NB4 (cell line): ENCODE results near the gene RETREG3.
A peak's percentile ranks its signal among the peaks of the same experiment; 100 is the strongest.

ENCODE experiments used
- DNase-seq: peaks from one replicate; pipeline ENCODE4 v3.0.0; 2010; ENCODE audit warnings: low read depth
- H3K4me3 ChIP-seq: one replicate; pipeline ENCODE4 v1.5.1; 2011; ENCODE audit warnings: mild to moderate bottlenecking, low read depth, low read length, moderate library complexity
- CTCF ChIP-seq: IDR thresholded peaks from one replicate; pipeline ENCODE4 v1.5.1; 2012; ENCODE audit warnings: low read depth, low read length
- MAX ChIP-seq: IDR thresholded peaks from 2 replicates; pipeline ENCODE4 v1.6.1; 2011; ENCODE audit warnings: low read depth, low read length
- MYC ChIP-seq: IDR thresholded peaks from 2 replicates; pipeline ENCODE4 v1.6.1; 2011; ENCODE audit warnings: low read depth, low read length
- POLR2A ChIP-seq: IDR thresholded peaks from 2 replicates; pipeline ENCODE4 v1.6.1; 2011; ENCODE audit warnings: mild to moderate bottlenecking; ENCODE audit not compliant: insufficient read length; ENCODE audit errors: extremely low read depth

The RETREG3 gene

GRCh38 chr17:42571435-42572225 lies 37.5 kb downstream of the RETREG3 start:
- no peak overlapping the region for H3K4me3 ChIP-seq

GRCh38 chr17:42568341-42569111 lies 40.6 kb downstream of the RETREG3 start:
- no peak for DNase-seq
- TF ChIP-seq POLR2A (no peak), MYC (no peak), MAX (no peak), CTCF (no peak)
- H3K4me3 ChIP-seq = peak overlapping the region; percentile 49

More at GRCh38 chr17:42571435-42572225, 37.5 kb downstream of the RETREG3 start:
- no peak for TF ChIP-seq POLR2A
- no peak for TF ChIP-seq MAX
- TF ChIP-seq CTCF = no peak
- TF ChIP-seq MYC = no peak
- DNase-seq = no peak

GRCh38 chr17:42566883-42567573 lies 42.1 kb downstream of the RETREG3 start, which contains the start of gene MLX:
Gene MLX (plus strand): TSS chr17:42567100. CDS start chr17:42567125, 25 bp downstream.
- TF ChIP-seq CTCF (no peak), MAX (peak; percentile 96), MYC (peak; percentile 75), POLR2A (peak; percentile 46)
- H3K4me3 ChIP-seq = peak within 1 kb of the TSS; percentile 92
- DNase-seq = peak; percentile 94

- peak overlapping the region; percentile 25 for H3K4me3 ChIP-seq
- TF ChIP-seq CTCF = no peak
- TF ChIP-seq MYC = no peak
- no peak for TF ChIP-seq POLR2A
- TF ChIP-seq MAX = no peak
- no peak for DNase-seq
These were observed 42.8 kb downstream of the RETREG3 start for GRCh38 chr17:42566215-42566882.

GRCh38 chr17:42565523-42566214 lies 43.5 kb downstream of the RETREG3 start:
- TF ChIP-seq CTCF (no peak), POLR2A (no peak), MAX (no peak), MYC (no peak)
- no peak overlapping the region for H3K4me3 ChIP-seq

More at GRCh38 chr17:42565523-42566214, 43.5 kb downstream of the RETREG3 start:
- no peak for DNase-seq
